Gastroesophageal sphincter (tissue), 3 donors: ENCODE results near the gene PNLIP.

ENCODE experiments used
- POLR2A ChIP-seq, 2 donors: fragments of 450-650 bp; IDR thresholded peaks; one replicate each; pipeline ENCODE4 v1.6.1; 2017; ENCODE audit warnings: antibody characterized with exemption in 2 of 2, mild to moderate bottlenecking in 2 of 2, moderate library complexity in 1 of 2
- TF ChIP-seq, protein P1 (sequence below), 4 experiments: fragments of 200-600 bp in 2 of 4; fragments of 450-650 bp in 2 of 4; sonication (generic) in 1 of 4; IDR thresholded peaks; one replicate each; pipeline ENCODE4 v1.5.1; 2017 to 2019; ENCODE audit warnings: antibody characterized with exemption in 4 of 4, mild to moderate bottlenecking in 2 of 4, moderate library complexity in 2 of 4

DNA sequence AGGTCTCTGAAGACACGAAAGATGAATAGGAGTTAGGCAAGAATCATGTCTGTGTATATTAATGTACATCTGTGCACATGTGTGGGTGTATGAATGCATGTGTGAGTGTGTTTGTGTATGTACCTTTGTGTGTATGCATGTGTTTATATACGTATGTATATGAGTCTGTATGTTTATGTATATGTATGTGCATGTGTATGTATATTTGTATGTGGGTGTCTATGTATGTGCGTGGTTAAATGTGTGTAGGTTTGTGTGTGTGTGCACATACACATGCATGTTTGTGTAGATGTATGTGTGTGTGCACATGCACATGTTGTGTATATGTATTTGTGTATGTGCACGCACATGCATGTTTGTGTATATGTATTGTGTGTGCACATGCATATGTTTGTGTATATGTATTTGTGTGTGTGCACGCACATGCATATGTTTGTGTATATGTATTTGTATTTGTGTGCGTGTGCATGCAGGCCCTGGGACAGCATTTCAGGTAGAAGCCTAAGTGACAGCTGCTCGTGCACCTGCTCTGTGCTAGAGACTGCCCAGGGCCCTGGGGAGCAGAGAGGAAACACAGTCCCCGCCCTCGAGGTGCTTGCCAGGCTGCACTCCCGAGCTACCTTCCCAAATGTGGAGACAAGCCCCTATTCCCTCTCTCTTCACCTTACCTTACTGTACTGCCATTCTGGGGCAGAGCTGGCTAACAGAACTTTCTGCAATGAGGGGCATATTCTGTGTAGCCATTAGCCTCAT, 57.1 kb downstream of the PNLIP start:
- TF ChIP-seq POLR2A (IDR thresholded peaks at IDR 0.05) = no peak
- TF ChIP-seq, protein P1, sequence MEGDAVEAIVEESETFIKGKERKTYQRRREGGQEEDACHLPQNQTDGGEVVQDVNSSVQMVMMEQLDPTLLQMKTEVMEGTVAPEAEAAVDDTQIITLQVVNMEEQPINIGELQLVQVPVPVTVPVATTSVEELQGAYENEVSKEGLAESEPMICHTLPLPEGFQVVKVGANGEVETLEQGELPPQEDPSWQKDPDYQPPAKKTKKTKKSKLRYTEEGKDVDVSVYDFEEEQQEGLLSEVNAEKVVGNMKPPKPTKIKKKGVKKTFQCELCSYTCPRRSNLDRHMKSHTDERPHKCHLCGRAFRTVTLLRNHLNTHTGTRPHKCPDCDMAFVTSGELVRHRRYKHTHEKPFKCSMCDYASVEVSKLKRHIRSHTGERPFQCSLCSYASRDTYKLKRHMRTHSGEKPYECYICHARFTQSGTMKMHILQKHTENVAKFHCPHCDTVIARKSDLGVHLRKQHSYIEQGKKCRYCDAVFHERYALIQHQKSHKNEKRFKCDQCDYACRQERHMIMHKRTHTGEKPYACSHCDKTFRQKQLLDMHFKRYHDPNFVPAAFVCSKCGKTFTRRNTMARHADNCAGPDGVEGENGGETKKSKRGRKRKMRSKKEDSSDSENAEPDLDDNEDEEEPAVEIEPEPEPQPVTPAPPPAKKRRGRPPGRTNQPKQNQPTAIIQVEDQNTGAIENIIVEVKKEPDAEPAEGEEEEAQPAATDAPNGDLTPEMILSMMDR (IDR thresholded peaks at IDR 0.05) = no peak
